GM12892 (cell line): ENCODE measurements around the gene RAD23B.

Experiments
- POLR2A ChIP-seq: IDR thresholded peaks from 2 replicates; pipeline ENCODE4 v1.6.1; 2011; ENCODE audit warnings: low read depth, low read length, control low read depth
- TAF1 ChIP-seq: IDR thresholded peaks from 2 replicates; pipeline ENCODE4 v1.6.1; 2011; ENCODE audit warnings: low read depth, mild to moderate bottlenecking, control low read depth, low read length, borderline replicate concordance

DNA sequence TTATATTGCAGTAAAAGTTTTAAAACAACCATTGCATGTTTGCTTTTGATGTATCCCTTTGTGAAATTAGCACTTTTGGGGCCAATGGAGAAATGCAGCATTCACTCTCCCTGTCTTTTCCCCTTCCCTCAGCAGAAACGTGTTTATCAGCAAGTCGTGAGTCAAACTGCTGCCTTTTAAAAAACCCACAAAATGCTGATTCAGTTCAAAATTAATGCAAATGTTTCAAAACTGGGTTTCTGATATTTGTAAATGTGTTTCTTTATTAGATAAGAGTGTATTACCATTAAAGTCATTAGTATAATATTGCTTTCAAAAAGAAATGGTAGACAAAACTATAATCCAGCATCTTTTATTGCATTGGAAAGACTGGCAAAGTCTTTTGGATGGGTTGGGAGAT is 47.3 kb downstream of the RAD23B start:
- no peak for TF ChIP-seq POLR2A
- TF ChIP-seq TAF1: no peak
